Loucy (cell line): ENCODE measurements around the gene PSMD1.

Experiments used
- CTCF ChIP-seq: fragments of 200-600 bp; sonication (generic); conservative IDR thresholded peaks from 2 replicates; pipeline ENCODE4 v1.5.1; 2014; ENCODE audit warnings: mild to moderate bottlenecking, antibody characterized with exemption, low read length
- EZH2phosphoT487 ChIP-seq: fragments of 200-600 bp; IDR thresholded peaks from 2 replicates; pipeline ENCODE4 v1.6.1; 2018; ENCODE audit warnings: antibody characterized with exemption, mild to moderate bottlenecking, moderate library complexity, borderline replicate concordance

GRCh38 chr2:231008131-231008530 lies 48.5 kb upstream of the PSMD1 start:
- no peak for TF ChIP-seq CTCF
- TF ChIP-seq EZH2phosphoT487, result no peak
